Esophagus squamous epithelium (tissue), 5 donors: ENCODE measurements around the gene ZSCAN16. TPM values are rescaled to one million over a fixed set of nuclear protein-coding genes. Genes with fewer than 3 reads are reported as not detected.
A peak's percentile ranks its signal among the peaks of the same experiment; 100 is the strongest.

Experiments
- DNase-seq: peaks from one replicate; lab custom pipeline; 2025; lab: John Stamatoyannopoulos, UW
- H3K27ac ChIP-seq, 4 donors: fragments of 200-600 bp; sonication (generic); one replicate each; pipeline ENCODE4 v1.5.1; 2016 to 2019; ENCODE audit warnings: mild to moderate bottlenecking in 1 of 4
- H3K27me3 ChIP-seq, 4 donors: fragments of 200-600 bp; sonication (generic); 1 replicate in 3 of 4; 2 replicates in 1 of 4; pipeline versions ENCODE4 v1.5.1 to v1.6.0; 2017 to 2021; ENCODE audit warnings: antibody characterized with exemption in 1 of 4
- H3K36me3 ChIP-seq, 3 donors: fragments of 200-600 bp; sonication (generic); one replicate each; pipeline ENCODE4 v1.5.1; 2016 to 2019
- H3K4me1 ChIP-seq, 3 donors: fragments of 200-600 bp; sonication (generic); one replicate each; pipeline ENCODE4 v1.5.1; 2017 to 2019
- H3K4me3 ChIP-seq, 4 donors: fragments of 200-600 bp; sonication (generic); 1 replicate in 3 of 4; 2 replicates in 1 of 4; pipeline ENCODE4 v1.5.1; 2016 to 2019; ENCODE audit warnings: mild to moderate bottlenecking in 2 of 4, moderate library complexity in 1 of 4
- H3K9me3 ChIP-seq, 3 donors: fragments of 200-600 bp; sonication (generic); one replicate each; pipeline ENCODE4 v1.5.1; 2016 to 2019
- CTCF ChIP-seq, 6 experiments: fragments of 450-650 bp in 4 of 6; fragments of 200-600 bp in 2 of 6; sonication (generic) in 2 of 6; IDR thresholded peaks; one replicate each; pipeline ENCODE4 v1.5.1; 2016 to 2019; ENCODE audit warnings: antibody characterized with exemption in 6 of 6, mild to moderate bottlenecking in 4 of 6, moderate library complexity in 4 of 6
- POLR2A ChIP-seq, 4 donors: fragments of 450-650 bp; IDR thresholded peaks; one replicate each; pipeline ENCODE4 v1.6.1; 2017; ENCODE audit warnings: antibody characterized with exemption in 4 of 4, mild to moderate bottlenecking in 4 of 4, moderate library complexity in 3 of 4
- WGBS, 2 donors: methylation state at CpG; one replicate each; pipeline ENCODE4 v1.1.5; 2018; 5-methylcytosine and 5-hydroxymethylcytosine counted together
- intact Hi-C: fragments of 100-400 bp; cut with DNase I; formaldehyde crosslinking; loops from one replicate; pipeline ENCODE4 v1.15.0; 2022
- total RNA-seq, 4 donors: library from RNA; depleted of rRNA; stranded (reverse); fragments of >200 nt; gene quantifications; one replicate each; pipeline ENCODE4 v1.1.0, GENCODE V29; 2016
- donor health status: DM: yes; HTN: yes; CAD: no.

The ZSCAN16 gene
- total RNA-seq, 4 donors from 2014 or later, result 2.8 to 4.4 (median 3.6) TPM

- Histone ChIP-seq H3K27me3 (peaks cover 0 to 17% (median 0%) of the 10 kb centered on the region in 4 donors), H3K4me1 (peaks cover 0 to 12% (median 0%) of the 10 kb centered on the region in 3 donors), H3K4me3 (peak overlapping the region; percentile 60 to 81 (median 78)), H3K9me3 (no peaks in the 10 kb centered on the region), H3K36me3 (no peaks in the 10 kb centered on the region), H3K27ac (peak overlapping the region; percentile 82 to 88 (median 88))
- WGBS, 2 donors, result 0 to 2% methylated on average over 12 to 16 of the region's 54 CpGs
- intact Hi-C loops, result no loop called here
- peak; percentile 39 for DNase-seq
- TF ChIP-seq CTCF (IDR thresholded peaks at IDR 0.05) (peak; percentile 11 to 82 (median 62)), POLR2A (IDR thresholded peaks at IDR 0.05) (peak in 3 of 4 donors; percentile 26 to 83 (median 44))
Observed at GRCh38 chr6:28104392-28105244, 19.8 kb upstream of the ZSCAN16 start.

GRCh38 chr6:28105245-28105639 lies 19.2 kb upstream of the ZSCAN16 start:
- Histone ChIP-seq H3K36me3 (no peaks in the 10 kb centered on the region), H3K9me3 (no peaks in the 10 kb centered on the region), H3K27ac (peak overlapping the region; percentile 82 to 88 (median 88)), H3K4me3 (peak overlapping the region; percentile 60 to 81 (median 78)), H3K4me1 (peaks cover 0 to 12% (median 0%) of the 10 kb centered on the region in 3 donors), H3K27me3 (peaks cover 0 to 12% (median 0%) of the 10 kb centered on the region in 4 donors)
- intact Hi-C loops, result no loop called here
- TF ChIP-seq CTCF (IDR thresholded peaks at IDR 0.05), result no peak
- TF ChIP-seq POLR2A (IDR thresholded peaks at IDR 0.05), result no peak
- WGBS, 2 donors, result 28 to 31% methylated on average over 5 of the region's 5 CpGs
- no peak for DNase-seq

- H3K27me3 ChIP-seq, result peaks cover 0 to 10% (median 0%) of the 10 kb centered on the region in 4 donors
- no peaks in the 10 kb centered on the region for H3K9me3 ChIP-seq
- intact Hi-C loops, result no loop called here
- no peak overlapping the region for H3K4me3 ChIP-seq
- no peak for DNase-seq
- peaks cover 0 to 12% (median 0%) of the 10 kb centered on the region in 3 donors for H3K4me1 ChIP-seq
- H3K27ac ChIP-seq, result no peak overlapping the region
- no peak for TF ChIP-seq POLR2A (IDR thresholded peaks at IDR 0.05)
- no peak for TF ChIP-seq CTCF (IDR thresholded peaks at IDR 0.05)
- no peaks in the 10 kb centered on the region for H3K36me3 ChIP-seq
- WGBS, 2 donors, result 56 to 70% methylated on average over 1 to 3 of the region's 3 CpGs
Observed at GRCh38 chr6:28107506-28107905, 16.9 kb upstream of the ZSCAN16 start.

GRCh38 chr6:28111964-28112363 lies 12.4 kb upstream of the ZSCAN16 start:
- Histone ChIP-seq H3K27me3 (peaks cover 0 to 9% (median 0%) of the 10 kb centered on the region in 4 donors), H3K4me1 (no peaks in the 10 kb centered on the region), H3K9me3 (no peaks in the 10 kb centered on the region), H3K36me3 (peaks cover 0 to 20% (median 0%) of the 10 kb centered on the region in 3 donors), H3K27ac (no peak overlapping the region), H3K4me3 (no peak overlapping the region)
- WGBS, 2 donors, result 92 to 94% methylated on average over 3 of the region's 3 CpGs
- intact Hi-C loops, result no loop called here
- TF ChIP-seq POLR2A (IDR thresholded peaks at IDR 0.05) (no peak), CTCF (IDR thresholded peaks at IDR 0.05) (no peak)
- no peak for DNase-seq

GRCh38 chr6:28115799-28116198 lies 8.6 kb upstream of the ZSCAN16 start:
- Histone ChIP-seq H3K27ac (no peak overlapping the region), H3K9me3 (no peaks in the 10 kb centered on the region), H3K36me3 (peaks cover 0 to 56% (median 0%) of the 10 kb centered on the region in 3 donors), H3K4me1 (no peaks in the 10 kb centered on the region), H3K27me3 (no peaks in the 10 kb centered on the region), H3K4me3 (no peak overlapping the region)
- TF ChIP-seq CTCF (IDR thresholded peaks at IDR 0.05) (no peak), POLR2A (IDR thresholded peaks at IDR 0.05) (no peak)
- intact Hi-C loops, result no loop called here
- WGBS, 2 donors, result 71 to 78% methylated on average over 2 of the region's 2 CpGs
- DNase-seq, result no peak
